Suprapubic skin (tissue), 4 donors: ENCODE results near the gene RNF138. TPM values are rescaled to one million over a fixed set of nuclear protein-coding genes. Genes with fewer than 3 reads are reported as not detected.
"Not testable (repeated sequence)": the region's sequence is repeated elsewhere in the genome, so short reads cannot be mapped to it uniquely, and the experiment has no call there.

ENCODE experiments used
- DNase-seq, 2 donors: peaks; one replicate each; pipeline ENCODE4 v3.0.0-alpha.2; 2019; ENCODE audit warnings: low spot score in 2 of 2
- H3K27ac ChIP-seq: fragments of 200-600 bp; sonication (generic); one replicate; pipeline ENCODE4 v1.5.1; 2019
- H3K27me3 ChIP-seq: fragments of 200-600 bp; sonication (generic); one replicate; pipeline ENCODE4 v1.5.1; 2019
- H3K36me3 ChIP-seq: fragments of 200-600 bp; sonication (generic); one replicate; pipeline ENCODE4 v1.5.1; 2019
- H3K4me1 ChIP-seq: fragments of 200-600 bp; sonication (generic); one replicate; pipeline ENCODE4 v1.5.1; 2019
- H3K4me3 ChIP-seq: fragments of 200-600 bp; sonication (generic); one replicate; pipeline ENCODE4 v1.5.1; 2019; ENCODE audit warnings: mild to moderate bottlenecking
- H3K9me3 ChIP-seq: fragments of 200-600 bp; sonication (generic); one replicate; pipeline ENCODE4 v1.5.1; 2019
- EP300 ChIP-seq: sonication (generic); formaldehyde crosslinking; IDR thresholded peaks from one replicate; pipeline ENCODE4 v1.6.1; 2017; ENCODE audit warnings: antibody characterized with exemption
- POLR2A ChIP-seq, 2 donors: fragments of 450-650 bp; IDR thresholded peaks; one replicate each; pipeline ENCODE4 v1.6.1; 2017; ENCODE audit warnings: antibody characterized with exemption in 2 of 2, mild to moderate bottlenecking in 2 of 2, moderate library complexity in 2 of 2
- POLR2AphosphoS5 ChIP-seq, 3 donors: sonication (generic); formaldehyde crosslinking; IDR thresholded peaks; one replicate each; pipeline ENCODE4 v1.6.1; 2017; ENCODE audit warnings: antibody characterized with exemption in 3 of 3
- WGBS: methylation state at CpG from one replicate; pipeline ENCODE4 v1.1.5; 2018; 5-methylcytosine and 5-hydroxymethylcytosine counted together
- total RNA-seq, 4 donors: library from RNA; depleted of rRNA; stranded (reverse); fragments of >200 nt; gene quantifications; one replicate each; pipeline ENCODE4 v1.1.0, GENCODE V29; 2016
- TF ChIP-seq, protein P1 (sequence below), 2 donors: fragments of 200-600 bp in 1 of 2; fragments of 450-650 bp in 1 of 2; sonication (generic) in 1 of 2; IDR thresholded peaks; one replicate each; pipeline ENCODE4 v1.5.1; 2016 to 2019; ENCODE audit warnings: antibody characterized with exemption in 2 of 2, mild to moderate bottlenecking in 1 of 2, moderate library complexity in 1 of 2

Gene RNF138
- total RNA-seq, 4 donors from 2014 or later, result 14.4 to 28.6 (median 19.5) TPM

DNA sequence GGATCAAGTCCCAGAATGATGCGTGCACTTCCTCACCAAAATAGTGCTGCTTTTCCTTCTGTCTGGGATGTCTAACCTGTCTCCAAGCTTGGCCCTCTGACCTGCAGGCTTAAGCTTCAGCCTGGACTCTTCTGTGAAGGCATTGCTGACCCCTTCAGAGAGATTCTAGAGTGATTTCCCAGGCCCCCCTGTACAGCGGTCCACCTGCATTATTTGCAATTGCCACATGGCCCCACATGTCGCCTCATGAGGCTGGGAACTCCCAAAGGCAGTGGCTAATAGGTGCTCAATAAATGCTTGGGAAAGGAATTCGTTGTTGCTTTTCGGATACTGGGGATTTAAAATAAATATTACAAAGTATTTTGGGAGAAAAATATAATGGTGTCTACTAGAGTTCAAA lies 65.9 kb downstream of the RNF138 start:
- TF ChIP-seq POLR2AphosphoS5 (IDR thresholded peaks at IDR 0.05) (no peak), POLR2A (IDR thresholded peaks at IDR 0.05) (no peak), EP300 (no peak)
- TF ChIP-seq, protein P1, sequence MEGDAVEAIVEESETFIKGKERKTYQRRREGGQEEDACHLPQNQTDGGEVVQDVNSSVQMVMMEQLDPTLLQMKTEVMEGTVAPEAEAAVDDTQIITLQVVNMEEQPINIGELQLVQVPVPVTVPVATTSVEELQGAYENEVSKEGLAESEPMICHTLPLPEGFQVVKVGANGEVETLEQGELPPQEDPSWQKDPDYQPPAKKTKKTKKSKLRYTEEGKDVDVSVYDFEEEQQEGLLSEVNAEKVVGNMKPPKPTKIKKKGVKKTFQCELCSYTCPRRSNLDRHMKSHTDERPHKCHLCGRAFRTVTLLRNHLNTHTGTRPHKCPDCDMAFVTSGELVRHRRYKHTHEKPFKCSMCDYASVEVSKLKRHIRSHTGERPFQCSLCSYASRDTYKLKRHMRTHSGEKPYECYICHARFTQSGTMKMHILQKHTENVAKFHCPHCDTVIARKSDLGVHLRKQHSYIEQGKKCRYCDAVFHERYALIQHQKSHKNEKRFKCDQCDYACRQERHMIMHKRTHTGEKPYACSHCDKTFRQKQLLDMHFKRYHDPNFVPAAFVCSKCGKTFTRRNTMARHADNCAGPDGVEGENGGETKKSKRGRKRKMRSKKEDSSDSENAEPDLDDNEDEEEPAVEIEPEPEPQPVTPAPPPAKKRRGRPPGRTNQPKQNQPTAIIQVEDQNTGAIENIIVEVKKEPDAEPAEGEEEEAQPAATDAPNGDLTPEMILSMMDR (IDR thresholded peaks at IDR 0.05), result no peak
- Histone ChIP-seq H3K27ac (no peak overlapping the region), H3K36me3 (no peaks in the 10 kb centered on the region), H3K27me3 (no peaks in the 10 kb centered on the region), H3K4me3 (no peak overlapping the region), H3K4me1 (peaks cover 10% of the 10 kb centered on the region), H3K9me3 (no peaks in the 10 kb centered on the region)
- 62% methylated on average over 5 of the region's 5 CpGs for WGBS
- no peak for DNase-seq

DNA sequence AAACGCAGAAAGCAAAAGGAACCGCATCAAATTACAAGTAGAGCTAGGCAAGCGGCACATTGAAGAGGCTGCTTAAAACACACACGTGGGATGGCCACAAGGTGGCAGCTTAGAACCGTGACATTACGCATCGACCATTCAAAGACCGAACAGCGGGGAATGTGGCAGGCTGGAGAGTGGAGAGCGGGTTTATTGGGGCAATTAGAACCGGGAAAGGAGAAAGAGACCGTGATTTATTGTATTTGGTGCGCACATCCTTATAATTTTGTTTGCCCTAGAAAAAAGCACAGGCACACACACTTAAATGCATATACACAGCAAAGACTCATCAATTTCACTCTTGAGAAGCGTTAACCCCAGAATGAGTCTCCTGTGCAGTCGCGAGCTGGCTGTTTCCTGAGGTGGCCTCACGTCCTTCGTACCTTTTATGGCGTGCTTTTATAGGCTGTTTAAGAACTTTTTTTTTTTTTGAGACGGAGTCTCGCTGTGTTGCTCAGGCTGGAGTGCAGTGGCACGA lies 66.5 kb downstream of the RNF138 start:
- DNase-seq, result peak in 1 of 2 donors; percentile 78
- 2% methylated on average over 22 of the region's 22 CpGs for WGBS
- peak overlapping the region; percentile 20 for H3K4me3 ChIP-seq

DNA sequence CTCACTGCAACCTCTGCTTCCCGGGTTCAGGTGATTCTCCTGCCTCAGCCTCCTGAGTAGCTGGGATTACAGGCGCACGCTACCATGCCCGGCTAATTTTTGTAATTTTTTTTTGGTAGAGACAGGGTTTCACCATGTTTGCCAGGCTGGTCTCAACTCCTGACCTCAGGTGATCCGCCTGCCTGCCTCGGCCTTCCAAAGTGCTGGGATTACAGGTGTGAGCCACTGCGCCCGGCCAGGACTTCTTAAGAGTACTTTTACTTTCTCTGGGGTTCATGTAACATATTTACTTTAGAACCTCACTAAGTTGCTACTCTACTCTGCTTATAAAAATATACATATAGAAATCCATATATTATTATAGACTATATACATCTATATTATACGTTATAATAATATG lies 67.0 kb downstream of the RNF138 start:
- H3K27me3 ChIP-seq, H3K27ac ChIP-seq, H3K36me3 ChIP-seq, DNase-seq, H3K4me1 ChIP-seq, H3K9me3 ChIP-seq: not testable (repeated sequence)
- 58% methylated on average over 9 of the region's 9 CpGs for WGBS
- H3K4me3 ChIP-seq, result peak overlapping the region; percentile 20

More for the DNA sequence above, 66.5 kb downstream of the RNF138 start:
- Histone ChIP-seq H3K4me1 (peaks cover 10% of the 10 kb centered on the region), H3K9me3 (no peaks in the 10 kb centered on the region), H3K27me3 (no peaks in the 10 kb centered on the region), H3K27ac (no peak overlapping the region), H3K36me3 (no peaks in the 10 kb centered on the region)
- no peak for TF ChIP-seq POLR2A (IDR thresholded peaks at IDR 0.05)
- TF ChIP-seq, protein P1 (IDR thresholded peaks at IDR 0.05), result peak; percentile 67 to 88

DNA sequence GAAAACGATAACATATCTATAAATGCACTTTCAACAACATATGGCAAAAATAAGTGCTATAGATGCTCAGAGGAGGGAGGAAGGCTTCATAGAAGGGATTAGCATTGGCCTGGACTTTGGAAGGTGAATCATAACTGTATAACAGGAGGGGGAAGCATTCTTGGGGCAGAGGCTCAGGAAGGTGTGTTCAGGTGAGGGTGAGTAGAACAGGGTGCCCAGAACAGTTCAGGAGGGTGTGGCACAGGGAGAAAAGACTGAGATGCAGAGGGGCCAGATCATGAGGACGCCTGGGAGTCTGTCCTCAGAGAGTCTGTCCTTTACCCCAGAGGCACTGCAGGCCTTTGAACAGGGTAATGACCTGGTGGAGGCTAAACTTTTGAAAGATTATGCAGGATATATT lies 68.9 kb downstream of the RNF138 start:
- WGBS, result 82% methylated on average over 2 of the region's 2 CpGs
- Histone ChIP-seq H3K4me3 (no peak overlapping the region), H3K27me3 (no peaks in the 10 kb centered on the region), H3K27ac (no peak overlapping the region), H3K9me3 (no peaks in the 10 kb centered on the region), H3K36me3 (no peaks in the 10 kb centered on the region), H3K4me1 (peaks cover 10% of the 10 kb centered on the region)
- no peak for DNase-seq
- no peak for TF ChIP-seq POLR2A (IDR thresholded peaks at IDR 0.05)
- TF ChIP-seq, protein P1 (IDR thresholded peaks at IDR 0.05), result no peak
- no peak for TF ChIP-seq EP300
- no peak for TF ChIP-seq POLR2AphosphoS5 (IDR thresholded peaks at IDR 0.05)

DNA sequence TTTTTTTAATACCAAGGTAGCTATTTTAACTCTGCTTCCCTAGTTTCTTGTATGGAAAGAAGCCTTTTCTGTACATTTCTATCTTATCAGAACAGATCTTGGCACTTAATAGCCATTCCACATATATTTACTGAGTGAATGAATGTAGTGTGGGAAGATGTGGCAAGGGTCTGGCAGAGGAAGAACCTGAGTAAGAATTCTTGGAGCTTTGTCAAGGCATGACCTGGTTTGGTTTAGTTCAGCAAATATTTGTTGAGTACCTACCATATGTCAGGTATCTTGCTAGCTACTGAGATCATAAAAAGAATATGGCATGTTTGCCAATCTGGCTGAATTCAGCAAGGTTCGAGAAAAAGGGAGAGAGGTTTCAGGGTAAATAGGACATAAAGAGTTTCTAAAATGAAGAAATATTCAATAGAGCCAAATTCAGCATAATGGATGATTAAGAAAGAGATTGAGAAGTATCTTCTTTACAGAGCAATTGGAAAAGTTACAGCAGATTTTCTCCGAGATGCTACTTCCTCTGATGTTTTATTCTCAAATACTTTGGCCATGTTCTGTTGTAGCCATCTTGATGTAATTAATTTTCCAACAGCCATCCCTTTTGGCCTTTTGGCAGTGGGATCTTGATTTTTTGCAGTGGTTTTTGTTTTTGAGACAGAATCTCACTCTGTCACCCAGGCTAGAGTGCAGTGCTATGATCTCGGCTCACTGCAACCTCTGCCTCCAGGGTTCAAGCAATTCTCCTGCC lies 76.5 kb downstream of the RNF138 start:
- Histone ChIP-seq H3K4me1 (no peaks in the 10 kb centered on the region), H3K27me3 (no peaks in the 10 kb centered on the region), H3K4me3 (no peak overlapping the region), H3K36me3 (no peaks in the 10 kb centered on the region), H3K27ac (no peak overlapping the region), H3K9me3 (no peaks in the 10 kb centered on the region)
- 57% methylated on average over 3 of the region's 3 CpGs for WGBS
- no peak for TF ChIP-seq POLR2A (IDR thresholded peaks at IDR 0.05)
- no peak for TF ChIP-seq EP300
- TF ChIP-seq, protein P1 (IDR thresholded peaks at IDR 0.05), result no peak
- TF ChIP-seq POLR2AphosphoS5 (IDR thresholded peaks at IDR 0.05), result no peak
- DNase-seq, result no peak
